ENCODE results near the gene FGD2. TPM values are rescaled to one million over a fixed set of nuclear protein-coding genes. Genes with fewer than 3 reads are reported as not detected.
"Not testable (repeated sequence)": the region's sequence is repeated elsewhere in the genome, so short reads cannot be mapped to it uniquely, and the experiment has no call there.

FGD2 gene
- total and polyA plus RNA-seq, 2 donors (not counting 1 experiment from before 2014, with no cell fraction given), result 352 to 682 TPM

DNA sequence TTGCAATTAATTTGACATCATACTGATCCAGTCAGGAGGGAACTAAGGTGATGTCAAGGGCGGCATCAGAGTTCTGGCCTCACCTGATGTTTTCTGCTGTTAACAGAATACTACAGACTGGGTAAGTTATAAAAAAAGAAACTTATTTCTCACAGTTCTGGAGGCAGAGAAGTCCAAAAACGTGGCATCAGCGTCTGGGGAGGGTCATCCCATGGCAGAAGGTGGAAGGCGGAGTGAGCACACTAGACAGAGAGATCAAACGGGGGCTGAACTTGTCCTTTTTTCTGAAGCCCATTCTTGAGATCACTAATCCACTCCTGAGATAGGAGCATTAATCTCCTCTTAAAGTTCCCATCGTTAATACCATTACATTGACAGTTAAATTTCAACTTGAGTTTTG, 16.2 kb upstream of the FGD2 start:
- Histone ChIP-seq H3K79me2 (ENCODE audit: control insufficient read depth, insufficient read depth, low read length) (peaks cover 31% of the 10 kb centered on the region), H3K4me1 (ENCODE audit: control insufficient read depth in 2 of 2, insufficient read depth in 2 of 2, low read length in 2 of 2) (peaks cover 18 to 19% of the 10 kb centered on the region in 2 donors), H3K9me3 (ENCODE audit: control extremely low read depth in 1 of 3, control insufficient read depth in 2 of 3, insufficient read depth in 1 of 3, low read length in 2 of 3) (no peaks in the 10 kb centered on the region), H2AFZ (ENCODE audit: insufficient read depth, low read depth, low read length, poor library complexity, severe bottlenecking) (no peak overlapping the region), H3K4me3 (ENCODE audit: control extremely low read depth in 1 of 5, extremely low read depth in 1 of 5, insufficient read depth in 1 of 5, low read depth in 2 of 5, low read length in 4 of 5) (no peak overlapping the region), H3K27me3 (replicated peaks in 1 of 4; ENCODE audit: control extremely low read depth in 1 of 4, control insufficient read depth in 3 of 4, insufficient read depth in 4 of 4, low read length in 3 of 4) (no peaks in the 10 kb centered on the region), H3K4me2 (replicated peaks; ENCODE audit: low read depth, low read length, poor library complexity, severe bottlenecking) (no peak overlapping the region), H3K9ac (ENCODE audit: low read length) (no peak overlapping the region), H4K20me1 (ENCODE audit: control insufficient read depth, insufficient read depth, low read length, poor library complexity, severe bottlenecking) (peaks cover 11% of the 10 kb centered on the region), H3K36me3 (replicated peaks in 1 of 2; ENCODE audit: control extremely low read depth in 1 of 2, control insufficient read depth in 1 of 2, extremely low read depth in 1 of 2, insufficient read depth in 2 of 2, low read length in 1 of 2) (no peaks in the 10 kb centered on the region), H3K27ac (ENCODE audit: low read length in 2 of 2) (no peak overlapping the region)
- no peak for TF ChIP-seq EZH2 (IDR thresholded peaks at IDR 0.05; ENCODE audit: borderline replicate concordance, insufficient read depth, low read depth, low read length, poor library complexity, severe bottlenecking)
- TF ChIP-seq, protein P1, sequence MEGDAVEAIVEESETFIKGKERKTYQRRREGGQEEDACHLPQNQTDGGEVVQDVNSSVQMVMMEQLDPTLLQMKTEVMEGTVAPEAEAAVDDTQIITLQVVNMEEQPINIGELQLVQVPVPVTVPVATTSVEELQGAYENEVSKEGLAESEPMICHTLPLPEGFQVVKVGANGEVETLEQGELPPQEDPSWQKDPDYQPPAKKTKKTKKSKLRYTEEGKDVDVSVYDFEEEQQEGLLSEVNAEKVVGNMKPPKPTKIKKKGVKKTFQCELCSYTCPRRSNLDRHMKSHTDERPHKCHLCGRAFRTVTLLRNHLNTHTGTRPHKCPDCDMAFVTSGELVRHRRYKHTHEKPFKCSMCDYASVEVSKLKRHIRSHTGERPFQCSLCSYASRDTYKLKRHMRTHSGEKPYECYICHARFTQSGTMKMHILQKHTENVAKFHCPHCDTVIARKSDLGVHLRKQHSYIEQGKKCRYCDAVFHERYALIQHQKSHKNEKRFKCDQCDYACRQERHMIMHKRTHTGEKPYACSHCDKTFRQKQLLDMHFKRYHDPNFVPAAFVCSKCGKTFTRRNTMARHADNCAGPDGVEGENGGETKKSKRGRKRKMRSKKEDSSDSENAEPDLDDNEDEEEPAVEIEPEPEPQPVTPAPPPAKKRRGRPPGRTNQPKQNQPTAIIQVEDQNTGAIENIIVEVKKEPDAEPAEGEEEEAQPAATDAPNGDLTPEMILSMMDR (IDR thresholded peaks at IDR 0.05), result no peak
- H3K9me3 Mint-ChIP-seq (ENCODE audit: insufficient read depth), result no peaks in the 10 kb centered on the region
- no peak overlapping the region for H3K27ac Mint-ChIP-seq
- no peak overlapping the region for H3K4me3 Mint-ChIP-seq
- intact Hi-C loops (cut with micrococcal nuclease), result loop anchor here (5.0 kb wide), 1 partner anchor 102 kb away; the partner anchor contains the start of gene C6orf89
- peaks cover 11% of the 10 kb centered on the region for H3K4me1 Mint-ChIP-seq
- CTCF ChIA-PET, result interaction anchor here (1.2 to 6.1 kb wide), 2 partner anchors 17 to 28 kb away, joined by 3 to 74 read pairs; no protein-coding TSS in a partner anchor
- POLR2A ChIA-PET, result interaction anchor here (1.6 kb wide), 1 partner anchor 12 kb away, joined by 3 read pairs; no protein-coding TSS in a partner anchor
- WGBS (ENCODE audit: insufficient coverage), result 83% methylated on average over 3 of the region's 6 CpGs
- no peak for ATAC-seq (ENCODE audit: low read depth)
- no peaks in the 10 kb centered on the region for H3K27me3 Mint-ChIP-seq
- DNase-seq, result no peak

DNA sequence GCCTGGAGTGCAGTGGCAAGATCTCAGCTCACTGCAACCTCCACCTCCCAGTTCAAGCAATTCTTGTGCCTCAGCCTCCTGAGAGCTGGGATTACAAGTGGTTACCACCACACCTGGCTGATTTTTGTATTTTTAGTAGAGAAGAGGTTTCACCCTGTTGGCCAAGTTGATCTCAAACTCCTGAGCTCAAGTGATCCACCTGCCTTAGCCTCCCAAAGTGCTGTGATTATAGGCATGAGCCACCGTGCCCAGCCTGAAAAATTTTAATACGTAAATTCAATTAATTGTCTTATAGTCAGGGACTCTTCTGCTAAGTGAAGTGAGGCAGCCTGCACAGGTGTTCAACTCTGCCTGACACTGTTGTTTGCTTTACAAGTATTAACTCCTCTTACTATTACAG, 15.1 kb upstream of the FGD2 start:
- intact Hi-C loops (cut with micrococcal nuclease); H2AFZ ChIP-seq (ENCODE audit: insufficient read depth, low read depth, low read length, poor library complexity, severe bottlenecking); H3K36me3 ChIP-seq (replicated peaks in 1 of 2; ENCODE audit: control extremely low read depth in 1 of 2, control insufficient read depth in 1 of 2, extremely low read depth in 1 of 2, insufficient read depth in 2 of 2, low read length in 1 of 2); H3K4me3 ChIP-seq (ENCODE audit: control extremely low read depth in 1 of 5, extremely low read depth in 1 of 5, insufficient read depth in 1 of 5, low read depth in 2 of 5, low read length in 4 of 5); H3K4me1 ChIP-seq (ENCODE audit: control insufficient read depth in 2 of 2, insufficient read depth in 2 of 2, low read length in 2 of 2); DNase-seq; POLR2A ChIA-PET; H3K4me2 ChIP-seq (replicated peaks; ENCODE audit: low read depth, low read length, poor library complexity, severe bottlenecking); H3K9ac ChIP-seq (ENCODE audit: low read length); H3K9me3 ChIP-seq (ENCODE audit: control extremely low read depth in 1 of 3, control insufficient read depth in 2 of 3, insufficient read depth in 1 of 3, low read length in 2 of 3); ATAC-seq (ENCODE audit: low read depth); H3K4me3 Mint-ChIP-seq; H4K20me1 ChIP-seq (ENCODE audit: control insufficient read depth, insufficient read depth, low read length, poor library complexity, severe bottlenecking); H3K27ac Mint-ChIP-seq; H3K27me3 ChIP-seq (replicated peaks in 1 of 4; ENCODE audit: control extremely low read depth in 1 of 4, control insufficient read depth in 3 of 4, insufficient read depth in 4 of 4, low read length in 3 of 4); H3K27ac ChIP-seq (ENCODE audit: low read length in 2 of 2); H3K27me3 Mint-ChIP-seq; H3K9me3 Mint-ChIP-seq (ENCODE audit: insufficient read depth): not testable (repeated sequence)
- H3K79me2 ChIP-seq (ENCODE audit: control insufficient read depth, insufficient read depth, low read length), result peaks cover 19% of the 10 kb centered on the region
- CTCF ChIA-PET, result interaction anchor here (0.7 to 6.1 kb wide), 2 partner anchors 11 to 27 kb away, joined by 3 to 74 read pairs; no protein-coding TSS in a partner anchor
- 93% methylated on average over 2 of the region's 2 CpGs for WGBS (ENCODE audit: insufficient coverage)
- peaks cover 11% of the 10 kb centered on the region for H3K4me1 Mint-ChIP-seq
